ENCODE measurements around the gene CKAP5.

- TF ChIP-seq POLR2A (IDR thresholded peaks at IDR 0.05; ENCODE audit: low read depth, low read length), result no peak
- TF ChIP-seq TAF1 (IDR thresholded peaks at IDR 0.05; ENCODE audit: borderline replicate concordance, low read depth, low read length), result no peak
- TF ChIP-seq POLR2AphosphoS5 (IDR thresholded peaks at IDR 0.05; ENCODE audit: low read depth, low read length), result no peak
Observed at GRCh38 chr11:46808799-46809431, 37.2 kb downstream of the CKAP5 start.
